ENCODE measurements around the gene CFAP221. TPM values are rescaled to one million over a fixed set of nuclear protein-coding genes. Genes with fewer than 3 reads are reported as not detected.

Gene CFAP221
- total RNA-seq, 2 experiments from 2014 or later = not detected

GRCh38 chr2:119567292-119567691 lies 23.0 kb downstream of the CFAP221 start:
- ATAC-seq = no peak
- Mint-ChIP-seq H3K4me1 (no peaks in the 10 kb centered on the region), H3K36me3 (ENCODE audit: low read depth) (peaks cover 4% of the 10 kb centered on the region), H3K27ac (no peak overlapping the region), H3K4me3 (no peak overlapping the region), H3K27me3 (peaks cover 11% of the 10 kb centered on the region), H3K9me3 (ENCODE audit: low read depth) (no peaks in the 10 kb centered on the region)
- ChIA-PET POLR2A (no interaction called here), CTCF (no interaction called here)
- intact Hi-C loops (cut with DNase I, micrococcal nuclease) = no loop called here
- no peak for DNase-seq

GRCh38 chr2:119574108-119574815 lies 30.0 kb downstream of the CFAP221 start:
- H3K27ac Mint-ChIP-seq = no peak overlapping the region
- H3K9me3 Mint-ChIP-seq (ENCODE audit: low read depth) = peaks cover 4% of the 10 kb centered on the region
- ChIA-PET CTCF (no interaction called here), POLR2A (no interaction called here)
- peaks cover 3% of the 10 kb centered on the region for H3K36me3 Mint-ChIP-seq (ENCODE audit: low read depth)
- DNase-seq (no peak), ATAC-seq (peak; percentile 90)
- H3K4me3 Mint-ChIP-seq = no peak overlapping the region
- peaks cover 32% of the 10 kb centered on the region for H3K27me3 Mint-ChIP-seq
- intact Hi-C loops (cut with DNase I, micrococcal nuclease) = no loop called here
- peaks cover 2% of the 10 kb centered on the region for H3K4me1 Mint-ChIP-seq

DNA sequence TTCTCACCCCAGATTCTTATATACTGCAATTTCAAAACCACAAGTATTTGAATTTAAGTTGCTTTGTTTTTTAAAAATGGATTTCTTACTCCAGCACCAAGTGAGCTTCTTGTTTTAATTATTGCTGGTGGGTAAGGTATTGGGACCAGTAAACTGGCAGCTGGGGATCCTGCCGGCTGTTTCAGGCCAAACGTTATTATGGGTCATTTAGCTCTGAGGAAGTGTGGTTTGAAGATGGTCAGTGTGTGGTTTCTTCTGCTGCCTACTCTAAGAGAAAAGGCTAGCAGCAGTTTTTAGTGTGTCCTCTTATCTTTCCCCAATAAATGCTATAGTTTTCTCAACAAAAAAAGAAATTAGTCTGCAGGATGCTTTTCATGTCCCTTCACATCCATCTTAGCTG lies 30.6 kb downstream of the CFAP221 start:
- peaks cover 4% of the 10 kb centered on the region for H3K9me3 Mint-ChIP-seq (ENCODE audit: low read depth)
- intact Hi-C loops (cut with DNase I, micrococcal nuclease) = no loop called here
- DNase-seq (no peak), ATAC-seq (no peak)
- no peaks in the 10 kb centered on the region for H3K36me3 Mint-ChIP-seq (ENCODE audit: low read depth)
- no peak overlapping the region for H3K27ac Mint-ChIP-seq
- H3K4me1 Mint-ChIP-seq = peaks cover 2% of the 10 kb centered on the region
- ChIA-PET POLR2A (no interaction called here), CTCF (no interaction called here)
- H3K4me3 Mint-ChIP-seq = no peak overlapping the region
- H3K27me3 Mint-ChIP-seq = peaks cover 26% of the 10 kb centered on the region

DNA sequence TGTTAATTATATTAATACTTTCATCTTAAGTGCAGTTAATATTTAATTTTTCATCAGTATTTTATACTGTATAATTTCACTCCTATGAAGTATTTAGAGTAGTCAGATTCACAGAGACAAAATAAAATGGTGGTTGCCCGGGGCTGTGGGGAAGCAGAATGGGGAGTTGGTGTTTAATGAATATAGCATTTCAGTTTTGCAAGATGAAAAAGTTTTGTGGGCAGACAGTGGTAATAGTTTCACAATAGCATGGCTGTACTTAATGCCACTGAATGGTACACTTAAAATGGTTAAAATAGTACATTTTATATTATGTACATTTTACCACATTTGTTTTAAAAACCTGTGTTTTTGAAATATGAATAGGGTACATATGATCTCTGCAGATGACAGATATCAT lies 31.2 kb downstream of the CFAP221 start:
- ChIA-PET CTCF (no interaction called here), POLR2A (no interaction called here)
- Mint-ChIP-seq H3K4me1 (peaks cover 2% of the 10 kb centered on the region), H3K4me3 (no peak overlapping the region), H3K9me3 (ENCODE audit: low read depth) (peaks cover 4% of the 10 kb centered on the region), H3K27ac (no peak overlapping the region), H3K27me3 (peaks cover 23% of the 10 kb centered on the region), H3K36me3 (ENCODE audit: low read depth) (no peaks in the 10 kb centered on the region)
- DNase-seq (no peak), ATAC-seq (no peak)
- intact Hi-C loops (cut with DNase I, micrococcal nuclease) = no loop called here

DNA sequence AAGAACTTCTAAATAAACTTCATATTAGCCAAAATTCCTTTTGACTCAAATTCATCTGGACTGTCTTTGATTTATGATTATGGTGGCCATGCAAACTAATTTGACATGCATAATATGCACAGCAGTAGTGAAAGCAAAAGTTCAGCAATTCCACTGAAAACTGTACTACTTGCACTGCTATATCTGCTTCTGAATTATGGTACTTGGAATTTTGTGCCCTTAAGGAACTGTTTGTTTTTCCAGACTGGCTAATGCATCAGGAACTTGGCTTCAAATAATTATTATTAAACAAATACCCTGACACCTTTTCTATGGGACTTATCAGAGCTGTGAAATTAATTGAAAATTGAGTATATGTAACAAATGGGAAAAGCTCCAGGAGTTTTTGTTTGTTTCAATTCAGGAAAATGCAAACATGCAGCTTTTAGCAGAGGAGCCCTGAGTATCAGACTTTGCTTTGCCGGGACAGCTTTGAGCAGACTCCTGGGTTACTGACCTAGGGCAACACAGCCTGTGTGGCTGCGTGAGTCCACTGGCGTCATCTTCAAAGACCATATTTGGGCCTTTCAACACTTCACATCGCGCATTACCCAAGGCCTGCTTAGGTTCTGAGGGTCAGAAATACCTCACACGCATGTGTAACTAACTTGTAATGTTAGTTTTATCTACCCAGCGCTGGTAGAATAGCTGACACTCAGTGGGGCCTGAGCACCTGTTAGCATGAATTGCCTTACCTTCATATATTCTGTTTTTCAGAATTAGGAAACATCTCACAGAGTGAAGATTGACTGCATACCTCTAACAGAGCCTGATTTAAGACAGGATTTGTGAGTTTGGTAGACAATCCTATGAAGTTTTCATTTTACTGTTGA lies 35.4 kb downstream of the CFAP221 start:
- H3K36me3 Mint-ChIP-seq (ENCODE audit: low read depth) = no peaks in the 10 kb centered on the region
- ChIA-PET POLR2A (no interaction called here), CTCF (interaction anchor here (0.6 to 0.8 kb wide), 3 partner anchors 57 to 1090 kb away, joined by 3 read pairs; no protein-coding TSS in a partner anchor)
- no peak for DNase-seq
- intact Hi-C loops (cut with DNase I, micrococcal nuclease) = no loop called here
- no peak overlapping the region for H3K27ac Mint-ChIP-seq
- H3K4me1 Mint-ChIP-seq = no peaks in the 10 kb centered on the region
- peaks cover 11% of the 10 kb centered on the region for H3K27me3 Mint-ChIP-seq
- peaks cover 4% of the 10 kb centered on the region for H3K9me3 Mint-ChIP-seq (ENCODE audit: low read depth)
- H3K4me3 Mint-ChIP-seq = no peak overlapping the region
- ATAC-seq = no peak

- DNase-seq (no peak), ATAC-seq (no peak)
- intact Hi-C loops (cut with DNase I, micrococcal nuclease) = no loop called here
- ChIA-PET CTCF (interaction anchor here (0.8 to 0.9 kb wide), 2 partner anchors 26 to 103 kb away, joined by 3 read pairs; no protein-coding TSS in a partner anchor), POLR2A (no interaction called here)
- peaks cover 4% of the 10 kb centered on the region for H3K9me3 Mint-ChIP-seq (ENCODE audit: low read depth)
- no peaks in the 10 kb centered on the region for H3K4me1 Mint-ChIP-seq
- peaks cover 9% of the 10 kb centered on the region for H3K27me3 Mint-ChIP-seq
- no peaks in the 10 kb centered on the region for H3K36me3 Mint-ChIP-seq (ENCODE audit: low read depth)
- H3K4me3 Mint-ChIP-seq = no peak overlapping the region
- no peak overlapping the region for H3K27ac Mint-ChIP-seq
Observed at GRCh38 chr2:119580550-119581072, 36.4 kb downstream of the CFAP221 start.

DNA sequence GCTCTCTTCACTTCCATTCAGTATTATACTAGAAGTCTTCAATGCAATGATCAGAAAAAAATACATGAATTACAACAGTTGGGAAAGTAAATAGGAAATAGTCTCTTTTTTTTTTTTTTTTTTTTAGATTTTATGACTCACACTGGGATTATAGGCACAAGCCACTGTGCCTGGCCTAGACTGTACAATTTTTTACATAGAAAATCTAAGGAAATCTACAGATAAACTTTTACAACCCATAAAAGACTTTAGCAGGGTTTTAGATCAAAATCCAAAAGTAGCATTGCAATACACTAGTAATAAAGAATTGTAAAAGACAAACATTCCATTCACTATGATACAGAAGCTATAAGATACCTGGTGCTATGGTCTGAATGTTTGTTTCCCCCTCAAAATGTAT lies 39.0 kb downstream of the CFAP221 start:
- intact Hi-C loops (cut with DNase I, micrococcal nuclease) = no loop called here
- Mint-ChIP-seq H3K27ac (no peak overlapping the region), H3K9me3 (ENCODE audit: low read depth) (no peaks in the 10 kb centered on the region), H3K4me3 (no peak overlapping the region), H3K36me3 (ENCODE audit: low read depth) (no peaks in the 10 kb centered on the region), H3K4me1 (no peaks in the 10 kb centered on the region), H3K27me3 (peaks cover 3% of the 10 kb centered on the region)
- POLR2A ChIA-PET = no interaction called here
- ATAC-seq (no peak), DNase-seq (no peak)
- CTCF ChIA-PET = no interaction called here

- ATAC-seq (no peak), DNase-seq (no peak)
- no peaks in the 10 kb centered on the region for H3K36me3 Mint-ChIP-seq (ENCODE audit: low read depth)
- no peaks in the 10 kb centered on the region for H3K4me1 Mint-ChIP-seq
- intact Hi-C loops (cut with DNase I, micrococcal nuclease) = no loop called here
- H3K9me3 Mint-ChIP-seq (ENCODE audit: low read depth) = no peaks in the 10 kb centered on the region
- no peak overlapping the region for H3K27ac Mint-ChIP-seq
- H3K27me3 Mint-ChIP-seq = peaks cover 3% of the 10 kb centered on the region
- H3K4me3 Mint-ChIP-seq = no peak overlapping the region
- POLR2A ChIA-PET = no interaction called here
- CTCF ChIA-PET = no interaction called here
Observed at GRCh38 chr2:119584469-119584868, 40.2 kb downstream of the CFAP221 start.

- no peaks in the 10 kb centered on the region for H3K36me3 Mint-ChIP-seq (ENCODE audit: low read depth)
- CTCF ChIA-PET = no interaction called here
Observed at GRCh38 chr2:119586085-119586484, 41.8 kb downstream of the CFAP221 start.

DNA sequence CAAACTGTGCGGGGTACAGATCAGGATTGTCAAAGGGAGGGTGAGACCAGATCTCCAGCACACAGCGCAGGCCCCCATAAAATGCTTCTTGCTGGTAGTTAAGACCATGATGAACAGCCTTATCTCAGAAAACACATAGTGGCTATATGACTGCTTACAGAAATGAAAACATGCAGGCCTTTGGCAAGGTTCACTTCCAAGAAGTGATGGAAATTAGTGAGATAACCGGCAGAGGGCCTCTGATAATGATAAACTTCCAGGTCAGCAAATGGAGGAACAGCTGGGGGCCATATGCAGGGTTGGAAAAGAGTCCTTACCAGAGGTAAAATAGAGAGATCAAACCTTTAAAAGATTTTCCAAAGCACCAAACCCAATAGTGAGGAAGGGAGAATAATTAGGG lies 46.6 kb downstream of the CFAP221 start:
- Mint-ChIP-seq H3K27me3 (peaks cover 8% of the 10 kb centered on the region), H3K9me3 (ENCODE audit: low read depth) (no peaks in the 10 kb centered on the region), H3K4me3 (no peak overlapping the region), H3K4me1 (no peaks in the 10 kb centered on the region), H3K27ac (no peak overlapping the region), H3K36me3 (ENCODE audit: low read depth) (no peaks in the 10 kb centered on the region)
- ATAC-seq (no peak), DNase-seq (no peak)
- intact Hi-C loops (cut with DNase I, micrococcal nuclease) = no loop called here
- POLR2A ChIA-PET = no interaction called here
- CTCF ChIA-PET = interaction anchor here (0.6 kb wide), 1 partner anchor 412 kb away, joined by 3 read pairs; no protein-coding TSS in a partner anchor

More at GRCh38 chr2:119586085-119586484, 41.8 kb downstream of the CFAP221 start:
- POLR2A ChIA-PET = no interaction called here
- Mint-ChIP-seq H3K4me3 (no peak overlapping the region), H3K4me1 (no peaks in the 10 kb centered on the region), H3K27me3 (peaks cover 5% of the 10 kb centered on the region), H3K9me3 (ENCODE audit: low read depth) (no peaks in the 10 kb centered on the region), H3K27ac (no peak overlapping the region)
- DNase-seq (no peak), ATAC-seq (no peak)
- intact Hi-C loops (cut with DNase I, micrococcal nuclease) = no loop called here

DNA sequence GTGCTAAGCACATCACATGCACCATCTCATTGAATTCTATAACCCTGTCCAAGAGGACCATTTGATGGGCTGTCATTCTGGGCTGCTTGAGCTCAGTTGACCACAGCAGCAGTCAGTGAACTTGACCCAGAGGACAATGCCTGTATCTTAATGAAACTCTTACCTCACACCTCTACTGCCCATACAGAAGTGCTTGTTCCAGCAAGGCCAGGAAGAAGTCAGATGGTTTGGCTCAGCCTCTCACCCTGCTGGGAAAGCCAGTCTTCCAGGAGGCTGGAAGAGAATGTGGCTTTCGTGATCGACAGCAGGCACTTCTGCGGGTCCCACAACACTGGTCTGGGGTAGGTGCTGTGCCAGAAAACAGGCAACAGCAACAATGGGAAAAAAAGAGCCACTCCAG lies 47.3 kb downstream of the CFAP221 start:
- intact Hi-C loops (cut with DNase I, micrococcal nuclease) = no loop called here
- DNase-seq = no peak
- POLR2A ChIA-PET = no interaction called here

DNA sequence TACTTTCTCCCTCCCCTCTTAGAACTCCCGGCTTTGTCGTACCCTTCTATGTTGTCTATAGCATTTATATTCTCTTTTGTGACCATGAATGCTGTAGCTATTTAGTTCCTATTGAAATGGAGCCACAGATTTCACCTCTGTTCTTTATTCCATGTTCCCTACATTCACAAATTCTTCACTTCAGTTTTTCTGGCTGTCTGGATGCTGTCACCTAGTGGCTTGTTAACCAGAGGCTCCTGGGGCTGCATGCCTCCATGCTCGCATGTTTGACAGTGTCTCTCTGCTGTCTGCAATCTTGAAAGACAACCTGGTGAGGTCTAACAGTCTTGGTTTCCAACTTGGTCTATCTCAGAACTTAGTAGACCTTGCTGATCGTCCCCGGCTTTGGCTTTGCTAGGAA lies 48.2 kb downstream of the CFAP221 start:
- ATAC-seq (no peak), DNase-seq (no peak)
- Mint-ChIP-seq H3K9me3 (ENCODE audit: low read depth) (no peaks in the 10 kb centered on the region), H3K4me1 (no peaks in the 10 kb centered on the region), H3K4me3 (no peak overlapping the region), H3K27me3 (peaks cover 5% of the 10 kb centered on the region), H3K36me3 (ENCODE audit: low read depth) (no peaks in the 10 kb centered on the region), H3K27ac (no peak overlapping the region)
- ChIA-PET CTCF (no interaction called here), POLR2A (no interaction called here)
- intact Hi-C loops (cut with DNase I, micrococcal nuclease) = no loop called here

More for the DNA sequence above, 47.3 kb downstream of the CFAP221 start:
- H3K27me3 Mint-ChIP-seq = peaks cover 5% of the 10 kb centered on the region
- no peaks in the 10 kb centered on the region for H3K9me3 Mint-ChIP-seq (ENCODE audit: low read depth)
- no peak overlapping the region for H3K27ac Mint-ChIP-seq
- CTCF ChIA-PET = no interaction called here
- ATAC-seq = no peak
- H3K36me3 Mint-ChIP-seq (ENCODE audit: low read depth) = no peaks in the 10 kb centered on the region
- no peaks in the 10 kb centered on the region for H3K4me1 Mint-ChIP-seq
- no peak overlapping the region for H3K4me3 Mint-ChIP-seq

All from activated CD4-positive, alpha-beta T cell treated with anti-CD3 and anti-CD28 coated beads for 36 hours (primary cell).